Spleen (tissue), 11 donors: ENCODE data around the gene RITA1. TPM values are rescaled to one million over a fixed set of nuclear protein-coding genes. Genes with fewer than 3 reads are reported as not detected.

ENCODE experiments used
- DNase-seq: peaks from one replicate; pipeline ENCODE4 v3.0.0-alpha.2; 2020
- H3K27ac ChIP-seq, 8 donors: fragments of 200-600 bp; sonication (generic) in 7 of 8; 1 replicate in 4 of 8; 2 replicates in 4 of 8; pipeline versions ENCODE4 v1.5.0 to v1.8.0; 2016 to 2021; ENCODE audit warnings: inconsistent platforms in 4 of 8, mild to moderate bottlenecking in 4 of 8, moderate library complexity in 1 of 8
- H3K27me3 ChIP-seq, 7 donors: fragments of 200-600 bp; sonication (generic) in 6 of 7; replicated peaks in 1 of 7; 1 replicate in 4 of 7; 2 replicates in 3 of 7; pipeline versions ENCODE4 v1.5.0 to v1.8.0; 2016 to 2021; ENCODE audit warnings: inconsistent platforms in 3 of 7, mild to moderate bottlenecking in 1 of 7
- H3K36me3 ChIP-seq, 6 donors: fragments of 200-600 bp; sonication (generic) in 5 of 6; 1 replicate in 4 of 6; 2 replicates in 2 of 6; pipeline versions ENCODE4 v1.5.0 to v1.8.0; 2016 to 2021; ENCODE audit warnings: inconsistent platforms in 2 of 6
- H3K4me1 ChIP-seq, 6 donors: fragments of 200-600 bp; sonication (generic) in 5 of 6; 1 replicate in 3 of 6; 2 replicates in 3 of 6; pipeline versions ENCODE4 v1.5.0 to v1.8.0; 2016 to 2021; ENCODE audit warnings: inconsistent platforms in 3 of 6
- H3K4me3 ChIP-seq, 8 donors: fragments of 200-600 bp; sonication (generic) in 7 of 8; 1 replicate in 4 of 8; 2 replicates in 4 of 8; pipeline versions ENCODE4 v1.5.0 to v1.8.0; 2016 to 2021; ENCODE audit warnings: inconsistent platforms in 4 of 8, mild to moderate bottlenecking in 4 of 8, moderate library complexity in 2 of 8
- H3K9me3 ChIP-seq, 8 donors: fragments of 200-600 bp; sonication (generic) in 7 of 8; 1 replicate in 4 of 8; 2 replicates in 4 of 8; pipeline versions ENCODE4 v1.5.0 to v1.8.0; 2016 to 2021; ENCODE audit warnings: inconsistent platforms in 4 of 8
- POLR2A ChIP-seq, 3 donors: fragments of 450-650 bp; IDR thresholded peaks; one replicate each; pipeline ENCODE4 v1.5.1; 2017; ENCODE audit warnings: antibody characterized with exemption in 3 of 3, mild to moderate bottlenecking in 1 of 3
- POLR2AphosphoS5 ChIP-seq, 3 donors: sonication (generic); formaldehyde crosslinking; IDR thresholded peaks; one replicate each; pipeline ENCODE4 v1.5.1; 2017; ENCODE audit warnings: antibody characterized with exemption in 3 of 3
- WGBS, 5 donors: extraction: QIAGEN DNeasy Blood & Tissue Kit in 3 of 5; methylation state at CpG; one replicate each; pipeline versions ENCODE4 v1.1.5 to v1.1.7; 2013 to 2018; 5-methylcytosine and 5-hydroxymethylcytosine counted together
- intact Hi-C: fragments of 100-400 bp; cut with DNase I; formaldehyde crosslinking; loops from one replicate; pipeline ENCODE4 v1.15.0; 2023; ENCODE audit warnings: low total_unique reads
- polyA plus RNA-seq, 3 donors: library from polyadenylated mRNA; stranded (reverse); fragments of 200-250 nt; gene quantifications; one replicate each; pipeline ENCODE4 v1.2.1, GENCODE V29; 2013
- total RNA-seq, 7 donors: library from RNA; depleted of rRNA in 3 of 7; stranded (reverse); fragments of >200 nt in 3 of 7; fragmentation: NEBNext Ultra II Directional in 4 of 7; extraction: Animal tissue kit (Norgen Biotek cat#: 25700) in 4 of 7; gene quantifications; one replicate each; pipeline versions ENCODE4 v1.1.0 to v1.2.1, GENCODE V29; 2016 to 2021
- TF ChIP-seq, protein P1 (sequence below), 11 experiments: fragments of 200-600 bp in 7 of 11; fragments of 450-650 bp in 4 of 11; sonication (generic) in 4 of 11; IDR thresholded peaks in 8 of 11; conservative IDR thresholded peaks in 3 of 11; 1 replicate in 7 of 11; 2 replicates in 4 of 11; pipeline versions ENCODE4 v1.4.0 to v1.8.0; 2016 to 2021; ENCODE audit warnings: antibody characterized with exemption in 11 of 11, inconsistent platforms in 4 of 11, mild to moderate bottlenecking in 1 of 11
- donor health status: healthy with polysubstance abuse.
- donor health status: DM: no; HTN: no; CAD: no; lungs with moderate emphysema.
- donor health status: DM: no; HTN: no; CAD: no.
- donor health status: Bipolar disorder and iron deficiency.
- donor health status: healthy.
- donor health status: DM: no; HTN: no; CAD: no.
- donor health status: DM: yes; HTN: yes; CAD: no.

RITA1 gene
- total and polyA plus RNA-seq, 10 donors, result 9.0 to 15.6 (median 12.4) TPM

DNA sequence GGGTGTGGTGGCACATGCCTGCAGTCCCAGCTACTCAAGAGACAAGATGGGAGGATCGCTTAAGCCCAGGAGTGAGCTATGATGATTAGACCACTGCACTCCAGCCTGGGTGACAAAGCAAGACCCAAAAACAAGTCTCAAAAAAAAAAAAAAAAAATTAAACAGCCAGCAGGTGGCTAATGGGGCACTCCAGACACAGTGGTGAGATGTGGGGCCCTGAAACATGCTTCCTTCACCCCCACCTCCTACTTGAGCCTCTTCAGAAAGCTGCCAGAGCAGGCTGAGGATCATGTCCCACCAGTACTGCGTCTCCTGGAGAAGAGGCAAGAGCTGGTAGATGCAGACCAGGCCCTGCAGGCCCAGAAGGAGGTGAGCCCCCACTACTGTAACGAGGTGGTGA is 33.9 kb upstream of the RITA1 start:
- 83 to 91% (median 86%) methylated on average over 3 of the region's 3 CpGs for WGBS, 5 donors
- Histone ChIP-seq H3K4me3 (no peak overlapping the region), H3K27ac (no peak overlapping the region), H3K36me3 (peaks cover 0 to 4% (median 0%) of the 10 kb centered on the region in 6 donors), H3K4me1 (peaks cover 19 to 44% (median 29%) of the 10 kb centered on the region in 6 donors), H3K27me3 (peaks cover 0 to 74% (median 27%) of the 10 kb centered on the region in 7 donors), H3K9me3 (peaks cover 0 to 10% (median 6%) of the 10 kb centered on the region in 8 donors)
- intact Hi-C loops, result loop anchor here (10.0 kb wide), 1 partner anchor 57 kb away; no protein-coding TSS in a partner anchor
- DNase-seq, result no peak
- TF ChIP-seq POLR2A (IDR thresholded peaks at IDR 0.05) (no peak), POLR2AphosphoS5 (IDR thresholded peaks at IDR 0.05) (no peak)
- TF ChIP-seq, protein P1, sequence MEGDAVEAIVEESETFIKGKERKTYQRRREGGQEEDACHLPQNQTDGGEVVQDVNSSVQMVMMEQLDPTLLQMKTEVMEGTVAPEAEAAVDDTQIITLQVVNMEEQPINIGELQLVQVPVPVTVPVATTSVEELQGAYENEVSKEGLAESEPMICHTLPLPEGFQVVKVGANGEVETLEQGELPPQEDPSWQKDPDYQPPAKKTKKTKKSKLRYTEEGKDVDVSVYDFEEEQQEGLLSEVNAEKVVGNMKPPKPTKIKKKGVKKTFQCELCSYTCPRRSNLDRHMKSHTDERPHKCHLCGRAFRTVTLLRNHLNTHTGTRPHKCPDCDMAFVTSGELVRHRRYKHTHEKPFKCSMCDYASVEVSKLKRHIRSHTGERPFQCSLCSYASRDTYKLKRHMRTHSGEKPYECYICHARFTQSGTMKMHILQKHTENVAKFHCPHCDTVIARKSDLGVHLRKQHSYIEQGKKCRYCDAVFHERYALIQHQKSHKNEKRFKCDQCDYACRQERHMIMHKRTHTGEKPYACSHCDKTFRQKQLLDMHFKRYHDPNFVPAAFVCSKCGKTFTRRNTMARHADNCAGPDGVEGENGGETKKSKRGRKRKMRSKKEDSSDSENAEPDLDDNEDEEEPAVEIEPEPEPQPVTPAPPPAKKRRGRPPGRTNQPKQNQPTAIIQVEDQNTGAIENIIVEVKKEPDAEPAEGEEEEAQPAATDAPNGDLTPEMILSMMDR (IDR thresholded peaks at IDR 0.05 in 8 of 11, conservative IDR thresholded peaks at IDR 0.05 in 3 of 11), result no peak

DNA sequence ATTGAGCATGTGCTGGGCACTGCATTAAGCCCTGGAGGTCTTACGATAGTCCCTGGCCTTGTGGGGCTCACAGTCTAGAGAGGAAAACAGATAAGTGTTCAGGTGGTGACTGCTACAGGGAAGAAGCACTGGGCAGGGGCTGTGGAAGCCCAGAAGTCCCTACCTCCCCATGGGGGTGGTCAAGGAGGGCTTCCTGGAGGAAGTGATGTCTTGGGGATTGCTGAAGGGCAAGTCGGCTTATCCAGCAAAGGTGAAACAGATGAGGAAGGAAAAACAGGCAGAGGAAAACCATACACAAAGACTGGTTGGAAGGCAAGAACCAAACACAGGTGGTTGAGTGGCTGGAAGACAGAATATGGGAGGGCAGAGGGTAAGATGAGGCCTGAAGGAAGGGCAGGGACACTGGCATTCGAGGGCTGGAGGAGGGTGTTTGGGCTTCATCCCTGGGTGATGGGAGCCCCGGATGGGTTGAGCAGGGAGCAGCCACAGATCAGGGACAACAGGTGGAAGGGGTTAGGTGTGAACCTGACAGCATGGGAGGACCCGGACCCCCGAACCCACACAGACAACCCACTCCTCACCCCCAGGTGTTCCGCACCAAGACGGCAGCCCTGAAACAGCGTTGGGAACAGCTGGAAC is 33.2 kb upstream of the RITA1 start:
- WGBS, 5 donors, result 23 to 27% (median 26%) methylated on average over 9 of the region's 9 CpGs
- Histone ChIP-seq H3K9me3 (peaks cover 0 to 3% (median under 1%) of the 10 kb centered on the region in 8 donors), H3K4me3 (peak overlapping the region in 6 of 8 donors; percentile 39 to 72 (median 45)), H3K36me3 (peaks cover 0 to 10% (median under 1%) of the 10 kb centered on the region in 6 donors), H3K27me3 (peaks cover 0 to 74% (median 27%) of the 10 kb centered on the region in 7 donors), H3K27ac (no peak overlapping the region), H3K4me1 (peaks cover 19 to 44% (median 29%) of the 10 kb centered on the region in 6 donors)
- intact Hi-C loops, result loop anchor here (10.0 kb wide), 1 partner anchor 58 kb away; no protein-coding TSS in a partner anchor
- no peak for DNase-seq
- no peak for TF ChIP-seq POLR2A (IDR thresholded peaks at IDR 0.05)
- no peak for TF ChIP-seq POLR2AphosphoS5 (IDR thresholded peaks at IDR 0.05)
- TF ChIP-seq, protein P1 (IDR thresholded peaks at IDR 0.05 in 8 of 11, conservative IDR thresholded peaks at IDR 0.05 in 3 of 11), result no peak

DNA sequence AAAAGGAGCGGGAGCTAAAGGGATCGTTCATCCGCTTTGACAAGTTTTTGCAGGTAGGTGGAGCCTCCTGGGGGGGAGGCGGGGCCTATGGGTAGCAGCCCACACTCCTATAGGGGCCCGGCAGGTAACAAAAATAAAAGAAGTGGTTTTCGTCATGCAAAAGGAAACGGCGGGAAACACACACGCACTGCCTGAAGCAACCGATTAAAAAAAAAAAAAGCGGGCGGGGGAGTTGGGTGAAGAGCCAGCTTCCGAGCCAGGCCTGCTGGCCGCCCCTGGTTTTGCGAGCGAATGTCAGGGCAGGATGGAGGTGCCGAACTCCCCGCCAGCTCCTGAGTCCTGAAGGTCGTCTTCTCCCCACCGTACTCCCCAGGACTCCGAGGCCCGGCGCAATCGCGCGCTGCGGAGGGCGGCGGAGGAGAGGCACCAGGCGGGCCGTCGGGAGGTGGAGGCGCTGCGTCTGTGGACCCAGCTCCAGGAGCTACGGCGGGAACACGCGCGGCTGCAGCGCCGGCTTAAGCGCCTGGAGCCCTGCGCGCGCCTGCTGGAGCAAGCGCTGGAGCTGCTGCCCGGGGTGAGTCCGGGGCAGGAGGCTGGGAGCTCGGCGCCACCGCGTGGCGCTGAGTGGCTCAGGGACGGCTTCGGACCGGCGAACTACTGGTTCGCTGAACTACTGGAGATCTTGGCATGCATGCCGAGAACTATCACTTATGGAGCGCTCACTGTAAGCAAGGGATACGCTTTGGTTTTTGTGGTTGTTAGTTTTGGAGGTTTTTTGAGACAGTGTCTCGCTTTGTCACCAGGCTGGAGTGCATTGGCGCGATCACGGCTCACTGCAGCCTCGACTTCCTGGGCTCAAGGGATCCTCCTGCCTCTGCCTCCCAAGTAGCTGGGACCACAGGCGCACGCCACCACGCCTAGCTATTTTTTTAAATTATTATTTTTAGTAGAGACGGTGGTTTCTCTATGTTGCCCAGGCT is 32.4 kb upstream of the RITA1 start:
- H3K27me3 ChIP-seq, result peaks cover 0 to 74% (median 27%) of the 10 kb centered on the region in 7 donors
- TF ChIP-seq POLR2AphosphoS5 (IDR thresholded peaks at IDR 0.05) (peak in 1 of 3 donors; percentile 56), POLR2A (IDR thresholded peaks at IDR 0.05) (no peak)
- TF ChIP-seq, protein P1 (IDR thresholded peaks at IDR 0.05 in 8 of 11, conservative IDR thresholded peaks at IDR 0.05 in 3 of 11), result peak in 7 of 11 experiments; percentile 35 to 56 (median 44)
- intact Hi-C loops, result loop anchor here (10.0 kb wide), 1 partner anchor 58 kb away; no protein-coding TSS in a partner anchor
- 5 to 10% (median 7%) methylated on average over 31 to 70 of the region's 70 CpGs for WGBS, 5 donors
- no peak overlapping the region for H3K27ac ChIP-seq
- peak; percentile 86 for DNase-seq
- H3K36me3 ChIP-seq, result peaks cover 0 to 18% (median 9%) of the 10 kb centered on the region in 6 donors
- H3K9me3 ChIP-seq, result no peaks in the 10 kb centered on the region
- peaks cover 19 to 44% (median 29%) of the 10 kb centered on the region in 6 donors for H3K4me1 ChIP-seq
- H3K4me3 ChIP-seq, result peak overlapping the region; percentile 31 to 72 (median 42)
